Loucy (cell line): Measurements from ENCODE around the gene NSMCE1.

ENCODE experiments used
- H2AFZ ChIP-seq: fragments of 200-600 bp; sonication (generic); 2 replicates; pipeline ENCODE4 v1.6.0; 2016; ENCODE audit warnings: antibody characterized with exemption, mild to moderate bottlenecking, low read length, moderate library complexity
- H3F3A ChIP-seq: fragments of 200-600 bp; 2 replicates; pipeline ENCODE4 v1.6.0; 2016; ENCODE audit warnings: antibody characterized with exemption, low read depth, mild to moderate bottlenecking
- H3K27me3 ChIP-seq: fragments of 200-600 bp; sonication (generic); 2 replicates; pipeline ENCODE4 v1.6.1; 2014; ENCODE audit warnings: low read length, mild to moderate bottlenecking; ENCODE audit not compliant: insufficient read depth, poor library complexity, severe bottlenecking
- H3K36me3 ChIP-seq: fragments of 200-600 bp; sonication (generic); 2 replicates; pipeline ENCODE4 v1.6.1; 2016; ENCODE audit warnings: low read length; ENCODE audit not compliant: insufficient read depth
- H3K4me1 ChIP-seq: fragments of 200-600 bp; sonication (generic); 2 replicates; pipeline ENCODE4 v1.5.1; 2014; ENCODE audit warnings: low read length, mild to moderate bottlenecking; ENCODE audit not compliant: insufficient read depth, poor library complexity, severe bottlenecking
- H3K4me2 ChIP-seq: fragments of 200-600 bp; sonication (generic); 2 replicates; pipeline ENCODE4 v1.6.0; 2014; ENCODE audit warnings: antibody characterized with exemption, low read length, low read depth, mild to moderate bottlenecking; ENCODE audit not compliant: poor library complexity, severe bottlenecking
- H3K4me3 ChIP-seq: fragments of 200-600 bp; sonication (generic); 2 replicates; pipeline ENCODE4 v1.5.1; 2014; ENCODE audit warnings: low read length, mild to moderate bottlenecking, mixed read lengths; ENCODE audit not compliant: poor library complexity, severe bottlenecking
- H3K79me2 ChIP-seq: fragments of 200-600 bp; sonication (generic); 2 replicates; pipeline ENCODE4 v1.6.1; 2014; ENCODE audit warnings: low read length; ENCODE audit not compliant: insufficient read depth
- H3K9ac ChIP-seq: fragments of 200-600 bp; sonication (generic); 2 replicates; pipeline ENCODE4 v1.6.0; 2014; ENCODE audit warnings: mild to moderate bottlenecking, low read depth, low read length, moderate library complexity; ENCODE audit not compliant: poor library complexity, severe bottlenecking
- H3K9me2 ChIP-seq: fragments of 200-600 bp; sonication (generic); replicated peaks from 2 replicates; pipeline ENCODE4 v1.6.1; 2016; ENCODE audit warnings: low read depth, low read length, mixed read lengths
- H3K9me3 ChIP-seq: fragments of 200-600 bp; sonication (generic); 2 replicates; pipeline ENCODE4 v1.6.1; 2014; ENCODE audit warnings: mild to moderate bottlenecking, antibody characterized with exemption, low read length, low read depth; ENCODE audit not compliant: insufficient read depth
- H4K20me1 ChIP-seq: fragments of 200-600 bp; sonication (generic); 2 replicates; pipeline ENCODE4 v1.6.0; 2014; ENCODE audit warnings: antibody characterized with exemption, low read length, mild to moderate bottlenecking; ENCODE audit not compliant: insufficient read depth, poor library complexity, severe bottlenecking
- EZH2phosphoT487 ChIP-seq: fragments of 200-600 bp; IDR thresholded peaks from 2 replicates; pipeline ENCODE4 v1.6.1; 2018; ENCODE audit warnings: antibody characterized with exemption, mild to moderate bottlenecking, moderate library complexity, borderline replicate concordance
- TF ChIP-seq, protein P1 (sequence below): fragments of 200-600 bp; sonication (generic); conservative IDR thresholded peaks from 2 replicates; pipeline ENCODE4 v1.5.1; 2014; ENCODE audit warnings: mild to moderate bottlenecking, antibody characterized with exemption, low read length

NSMCE1 gene

DNA sequence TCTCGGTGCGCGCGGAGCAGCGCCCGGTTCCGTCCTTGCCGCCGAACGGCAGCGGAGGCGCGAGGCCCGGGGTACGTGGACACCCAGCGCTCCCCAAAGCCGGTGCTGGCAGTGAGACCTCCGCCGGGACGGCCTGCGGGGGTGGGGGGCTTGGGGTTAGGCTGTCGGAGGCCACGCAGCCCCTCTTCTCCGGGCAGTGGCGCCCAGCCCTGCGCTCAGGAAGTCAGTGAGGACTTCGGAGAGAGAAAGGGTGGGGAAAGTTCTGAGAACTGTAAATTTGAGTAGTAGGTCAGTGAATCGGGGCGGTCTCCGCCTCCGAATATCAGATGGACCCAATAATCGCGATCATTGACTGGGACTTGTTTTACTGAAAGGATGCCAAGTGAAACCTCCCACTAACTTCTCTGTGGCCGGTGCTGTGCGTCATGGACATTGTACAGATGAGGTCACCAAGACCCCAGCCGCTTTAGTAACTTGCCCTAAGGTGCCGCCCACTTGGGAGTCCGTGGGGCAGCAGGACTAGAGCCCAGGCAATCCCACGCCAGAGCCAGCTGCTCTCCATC, 45.7 kb upstream of the NSMCE1 start:
- Histone ChIP-seq H3K79me2 (peaks cover 4% of the 10 kb centered on the region; the same call in 1 of the 2 replicates), H3K4me3 (peak overlapping the region; percentile 82), H3K27me3 (peaks cover 5% of the 10 kb centered on the region), H3K9me2 (no peaks in the 10 kb centered on the region), H3K4me2 (peak overlapping the region; percentile 97), H3F3A (no peaks in the 10 kb centered on the region), H3K9me3 (no peaks in the 10 kb centered on the region), H4K20me1 (no peaks in the 10 kb centered on the region), H3K9ac (peak overlapping the region; percentile 78), H3K4me1 (peaks cover 11% of the 10 kb centered on the region), H3K36me3 (no peaks in the 10 kb centered on the region), H2AFZ (peak overlapping the region; percentile 92)
- TF ChIP-seq, protein P1, sequence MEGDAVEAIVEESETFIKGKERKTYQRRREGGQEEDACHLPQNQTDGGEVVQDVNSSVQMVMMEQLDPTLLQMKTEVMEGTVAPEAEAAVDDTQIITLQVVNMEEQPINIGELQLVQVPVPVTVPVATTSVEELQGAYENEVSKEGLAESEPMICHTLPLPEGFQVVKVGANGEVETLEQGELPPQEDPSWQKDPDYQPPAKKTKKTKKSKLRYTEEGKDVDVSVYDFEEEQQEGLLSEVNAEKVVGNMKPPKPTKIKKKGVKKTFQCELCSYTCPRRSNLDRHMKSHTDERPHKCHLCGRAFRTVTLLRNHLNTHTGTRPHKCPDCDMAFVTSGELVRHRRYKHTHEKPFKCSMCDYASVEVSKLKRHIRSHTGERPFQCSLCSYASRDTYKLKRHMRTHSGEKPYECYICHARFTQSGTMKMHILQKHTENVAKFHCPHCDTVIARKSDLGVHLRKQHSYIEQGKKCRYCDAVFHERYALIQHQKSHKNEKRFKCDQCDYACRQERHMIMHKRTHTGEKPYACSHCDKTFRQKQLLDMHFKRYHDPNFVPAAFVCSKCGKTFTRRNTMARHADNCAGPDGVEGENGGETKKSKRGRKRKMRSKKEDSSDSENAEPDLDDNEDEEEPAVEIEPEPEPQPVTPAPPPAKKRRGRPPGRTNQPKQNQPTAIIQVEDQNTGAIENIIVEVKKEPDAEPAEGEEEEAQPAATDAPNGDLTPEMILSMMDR: no peak
- no peak for TF ChIP-seq EZH2phosphoT487

DNA sequence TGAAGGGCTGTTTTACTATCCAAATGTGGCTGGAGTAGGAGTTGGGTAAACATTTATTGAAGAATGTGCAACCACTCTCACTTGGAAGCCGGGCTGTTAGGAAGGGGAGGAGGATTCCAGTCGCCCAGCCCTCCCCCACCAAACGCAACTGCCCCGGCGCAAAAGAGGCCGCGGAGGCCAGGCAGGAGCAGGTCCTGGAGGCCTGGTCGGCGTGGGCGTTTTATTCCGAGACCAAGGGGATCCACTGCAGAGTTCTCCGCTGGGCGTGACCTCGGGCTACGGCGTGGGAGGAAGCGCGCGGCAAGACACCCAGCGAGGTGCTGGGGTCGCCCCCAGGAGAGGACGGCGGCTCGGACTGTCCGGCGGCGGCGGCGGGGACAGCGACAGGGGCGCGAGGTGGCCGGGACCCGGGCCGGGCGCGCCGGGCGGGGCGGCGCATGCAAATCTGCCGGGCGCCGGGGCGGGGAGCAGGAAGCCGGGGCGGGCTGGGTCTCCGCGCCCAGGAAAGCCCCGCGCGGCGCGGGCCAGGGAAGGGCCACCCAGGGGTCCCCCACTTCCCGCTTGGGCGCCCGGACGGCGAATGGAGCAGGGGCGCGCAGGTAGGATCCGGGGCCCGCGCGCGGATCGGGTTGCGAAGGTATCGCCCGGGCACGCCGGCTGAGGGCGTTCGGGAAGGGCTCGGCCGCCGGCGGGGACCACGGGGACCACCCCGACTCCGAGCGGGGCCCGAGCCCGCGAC, 45.0 kb upstream of the NSMCE1 start, which contains the start of gene IL4R:
Gene IL4R, plus strand, starts transcription at position 553 of the 739 bp plus-strand sequence. CDS start 26,230 bp downstream, outside the sequence.
- H3F3A ChIP-seq: no peaks in the 10 kb centered on the region
- no peaks in the 10 kb centered on the region for H4K20me1 ChIP-seq
- H3K27me3 ChIP-seq: peaks cover 5% of the 10 kb centered on the region
- no peak for TF ChIP-seq EZH2phosphoT487
- TF ChIP-seq, protein P1: no peak
- no peaks in the 10 kb centered on the region for H3K9me2 ChIP-seq
- H3K79me2 ChIP-seq: peaks cover 4% of the 10 kb centered on the region; the same call in 1 of the 2 replicates
- peak within 1 kb of the TSS; percentile 82 for H3K4me3 ChIP-seq
- H3K4me1 ChIP-seq: peaks cover 11% of the 10 kb centered on the region
- H3K4me2 ChIP-seq: peak within 1 kb of the TSS; percentile 97
- peak within 1 kb of the TSS; percentile 78 for H3K9ac ChIP-seq
- H3K36me3 ChIP-seq: no peaks in the 10 kb centered on the region
- no peaks in the 10 kb centered on the region; the same call in 1 of the 2 replicates for H3K9me3 ChIP-seq
- peak within 1 kb of the TSS; percentile 92 for H2AFZ ChIP-seq

DNA sequence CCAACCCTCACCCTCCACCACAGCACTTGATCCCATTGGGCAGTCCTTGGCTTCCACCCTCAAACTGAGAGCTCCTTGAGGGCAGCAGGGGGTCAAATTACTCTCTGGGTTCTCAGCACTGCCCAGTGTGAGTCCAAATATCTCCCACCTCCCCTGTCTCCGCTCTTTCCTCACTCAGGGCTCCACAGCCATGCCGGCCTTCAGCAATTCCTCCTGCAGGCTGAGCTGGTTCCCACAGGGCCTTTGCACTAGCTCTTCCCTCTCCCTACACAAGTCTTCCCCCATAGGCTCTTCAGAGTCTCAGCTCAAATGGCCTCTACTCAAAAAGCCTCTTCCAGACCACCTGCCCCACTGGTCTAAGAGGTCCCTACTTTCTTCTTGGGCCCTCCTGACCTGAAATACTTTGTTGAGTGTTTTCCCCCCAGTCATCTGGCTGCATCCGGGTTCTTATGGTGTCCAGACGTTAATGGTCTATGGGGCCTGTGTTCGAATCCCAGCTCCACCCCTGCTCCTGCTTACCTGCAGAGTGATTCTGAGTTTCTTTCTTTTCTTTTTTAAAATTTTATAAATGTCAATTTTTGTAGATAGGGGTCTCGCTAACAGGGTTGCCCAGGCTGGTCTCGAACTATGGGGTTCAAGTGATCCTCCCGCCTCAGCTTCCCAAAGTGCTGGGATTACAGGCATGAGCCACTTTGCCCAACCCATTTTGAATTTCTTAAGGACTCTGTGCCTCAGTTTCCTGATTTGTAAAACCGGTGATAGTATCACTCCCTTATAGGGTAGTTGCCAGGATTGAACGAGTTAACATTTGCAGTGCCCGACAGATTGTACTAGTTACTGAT, 44.2 kb upstream of the NSMCE1 start:
- no peaks in the 10 kb centered on the region for H3K9me2 ChIP-seq
- no peaks in the 10 kb centered on the region; the same call in 1 of the 2 replicates for H3K9me3 ChIP-seq
- H3K4me3 ChIP-seq: peak overlapping the region; percentile 82
- H2AFZ ChIP-seq: peak overlapping the region; percentile 92
- peak overlapping the region; percentile 97 for H3K4me2 ChIP-seq
- H3K4me1 ChIP-seq: peaks cover 11% of the 10 kb centered on the region
- H3K27me3 ChIP-seq: peaks cover 5% of the 10 kb centered on the region
- no peak for TF ChIP-seq EZH2phosphoT487
- TF ChIP-seq, protein P1: no peak
- H3K79me2 ChIP-seq: peaks cover 4% of the 10 kb centered on the region; the same call in 1 of the 2 replicates
- no peaks in the 10 kb centered on the region for H4K20me1 ChIP-seq
- H3K36me3 ChIP-seq: no peaks in the 10 kb centered on the region
- peak overlapping the region; percentile 28 for H3K9ac ChIP-seq
- H3F3A ChIP-seq: no peaks in the 10 kb centered on the region
